ENCODE data around the gene CMPK1.

DNA sequence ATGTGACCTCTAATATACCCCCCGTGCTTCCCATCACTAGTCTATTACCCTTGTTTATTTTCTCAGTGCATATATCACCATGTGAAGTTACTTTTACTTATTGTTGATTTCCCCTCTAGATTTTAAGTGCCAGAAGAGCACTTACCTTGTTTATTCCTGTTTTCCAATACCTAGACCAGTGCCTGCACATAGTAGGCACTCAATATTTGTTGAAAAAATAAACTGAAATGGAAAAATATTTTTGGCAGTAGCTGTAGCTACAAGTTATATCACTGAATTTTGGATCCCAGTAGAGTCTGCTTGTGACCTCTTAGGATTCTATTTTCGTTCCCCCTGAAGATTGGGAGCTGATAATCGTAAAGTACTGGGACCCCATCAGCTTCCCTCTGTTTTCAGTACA is 50.5 kb downstream of the CMPK1 start:
- TF ChIP-seq, protein P1, sequence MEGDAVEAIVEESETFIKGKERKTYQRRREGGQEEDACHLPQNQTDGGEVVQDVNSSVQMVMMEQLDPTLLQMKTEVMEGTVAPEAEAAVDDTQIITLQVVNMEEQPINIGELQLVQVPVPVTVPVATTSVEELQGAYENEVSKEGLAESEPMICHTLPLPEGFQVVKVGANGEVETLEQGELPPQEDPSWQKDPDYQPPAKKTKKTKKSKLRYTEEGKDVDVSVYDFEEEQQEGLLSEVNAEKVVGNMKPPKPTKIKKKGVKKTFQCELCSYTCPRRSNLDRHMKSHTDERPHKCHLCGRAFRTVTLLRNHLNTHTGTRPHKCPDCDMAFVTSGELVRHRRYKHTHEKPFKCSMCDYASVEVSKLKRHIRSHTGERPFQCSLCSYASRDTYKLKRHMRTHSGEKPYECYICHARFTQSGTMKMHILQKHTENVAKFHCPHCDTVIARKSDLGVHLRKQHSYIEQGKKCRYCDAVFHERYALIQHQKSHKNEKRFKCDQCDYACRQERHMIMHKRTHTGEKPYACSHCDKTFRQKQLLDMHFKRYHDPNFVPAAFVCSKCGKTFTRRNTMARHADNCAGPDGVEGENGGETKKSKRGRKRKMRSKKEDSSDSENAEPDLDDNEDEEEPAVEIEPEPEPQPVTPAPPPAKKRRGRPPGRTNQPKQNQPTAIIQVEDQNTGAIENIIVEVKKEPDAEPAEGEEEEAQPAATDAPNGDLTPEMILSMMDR (conservative IDR thresholded peaks at IDR 0.05; ENCODE audit: low read depth, low read length), result no peak
- no peak for TF ChIP-seq RFX5 (IDR thresholded peaks at IDR 0.05; ENCODE audit: low read depth, low read length)
- TF ChIP-seq POLR2A (IDR thresholded peaks at IDR 0.05; ENCODE audit: low read depth, low read length), result no peak
- no peak for TF ChIP-seq MXI1 (IDR thresholded peaks at IDR 0.05; ENCODE audit: borderline replicate concordance, low read depth, low read length)
- TF ChIP-seq SMC3 (IDR thresholded peaks at IDR 0.05; ENCODE audit: low read depth, low read length), result no peak
- no peak for TF ChIP-seq CEBPB (IDR thresholded peaks at IDR 0.05; ENCODE audit: low read depth, low read length)
- no peak for TF ChIP-seq MAFK (IDR thresholded peaks at IDR 0.05; ENCODE audit: low read depth, low read length)
- TF ChIP-seq, protein P2, sequence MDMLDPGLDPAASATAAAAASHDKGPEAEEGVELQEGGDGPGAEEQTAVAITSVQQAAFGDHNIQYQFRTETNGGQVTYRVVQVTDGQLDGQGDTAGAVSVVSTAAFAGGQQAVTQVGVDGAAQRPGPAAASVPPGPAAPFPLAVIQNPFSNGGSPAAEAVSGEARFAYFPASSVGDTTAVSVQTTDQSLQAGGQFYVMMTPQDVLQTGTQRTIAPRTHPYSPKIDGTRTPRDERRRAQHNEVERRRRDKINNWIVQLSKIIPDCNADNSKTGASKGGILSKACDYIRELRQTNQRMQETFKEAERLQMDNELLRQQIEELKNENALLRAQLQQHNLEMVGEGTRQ (IDR thresholded peaks at IDR 0.05; ENCODE audit: low read depth, low read length), result no peak
- TF ChIP-seq RAD21 (IDR thresholded peaks at IDR 0.05; ENCODE audit: low read length), result no peak
- no peak for TF ChIP-seq FOS (IDR thresholded peaks at IDR 0.05; ENCODE audit: low read depth, low read length)
- TF ChIP-seq BHLHE40 (IDR thresholded peaks at IDR 0.05; ENCODE audit: low read depth, low read length), result no peak
- no peak for TF ChIP-seq NFE2L2 (IDR thresholded peaks at IDR 0.05; ENCODE audit: low read depth, low read length)
- no peak for TF ChIP-seq MAZ (IDR thresholded peaks at IDR 0.05; ENCODE audit: borderline replicate concordance, low read depth, low read length)
- TF ChIP-seq CHD1 (IDR thresholded peaks at IDR 0.05; ENCODE audit: low read depth, low read length), result no peak
